HG03139 (cell line): ENCODE data around the gene CYB5B.

Experiments used
- ATAC-seq: cut with Tn5 transposase; IDR thresholded peaks from one replicate; pipeline ENCODE4 v1.9.1; 2021; ENCODE audit not compliant: unreplicated experiment

The CYB5B gene

DNA sequence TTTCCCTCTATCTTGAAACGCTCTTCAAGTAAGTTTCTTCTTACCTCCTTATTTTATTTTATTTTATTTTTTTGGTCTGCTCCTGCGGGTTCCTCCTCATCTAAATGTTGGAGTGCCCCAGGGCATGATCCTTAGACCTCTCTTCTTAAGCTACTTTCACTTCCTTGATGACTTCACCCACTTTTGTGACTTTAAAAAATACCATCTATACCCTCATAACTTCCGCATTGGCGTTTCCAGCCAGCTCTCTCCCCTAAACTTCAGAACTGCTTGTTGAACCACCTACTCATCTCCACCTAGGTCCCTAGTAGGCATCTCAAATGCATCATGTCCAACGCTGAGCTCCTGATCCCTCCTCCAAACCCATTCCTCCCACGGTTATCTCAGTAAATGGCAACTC, 89.9 kb downstream of the CYB5B start:
- ATAC-seq = no peak
